NCI-H1436 (cell line): ENCODE measurements around the gene ATG9A.
"Not testable (repeated sequence)": the region's sequence is repeated elsewhere in the genome, so short reads cannot be mapped to it uniquely, and the experiment has no call there.

Source experiments
- DNase-seq: peaks from one replicate; lab custom pipeline; 2025; lab: John Stamatoyannopoulos, UW

ATG9A gene, protein sequence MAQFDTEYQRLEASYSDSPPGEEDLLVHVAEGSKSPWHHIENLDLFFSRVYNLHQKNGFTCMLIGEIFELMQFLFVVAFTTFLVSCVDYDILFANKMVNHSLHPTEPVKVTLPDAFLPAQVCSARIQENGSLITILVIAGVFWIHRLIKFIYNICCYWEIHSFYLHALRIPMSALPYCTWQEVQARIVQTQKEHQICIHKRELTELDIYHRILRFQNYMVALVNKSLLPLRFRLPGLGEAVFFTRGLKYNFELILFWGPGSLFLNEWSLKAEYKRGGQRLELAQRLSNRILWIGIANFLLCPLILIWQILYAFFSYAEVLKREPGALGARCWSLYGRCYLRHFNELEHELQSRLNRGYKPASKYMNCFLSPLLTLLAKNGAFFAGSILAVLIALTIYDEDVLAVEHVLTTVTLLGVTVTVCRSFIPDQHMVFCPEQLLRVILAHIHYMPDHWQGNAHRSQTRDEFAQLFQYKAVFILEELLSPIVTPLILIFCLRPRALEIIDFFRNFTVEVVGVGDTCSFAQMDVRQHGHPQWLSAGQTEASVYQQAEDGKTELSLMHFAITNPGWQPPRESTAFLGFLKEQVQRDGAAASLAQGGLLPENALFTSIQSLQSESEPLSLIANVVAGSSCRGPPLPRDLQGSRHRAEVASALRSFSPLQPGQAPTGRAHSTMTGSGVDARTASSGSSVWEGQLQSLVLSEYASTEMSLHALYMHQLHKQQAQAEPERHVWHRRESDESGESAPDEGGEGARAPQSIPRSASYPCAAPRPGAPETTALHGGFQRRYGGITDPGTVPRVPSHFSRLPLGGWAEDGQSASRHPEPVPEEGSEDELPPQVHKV

GRCh38 chr2:219229305-219230058 is at the start of gene ATG9A, which contains the start of gene ANKZF1:
TSS of gene ATG9A (minus strand) at chr2:219229636. CDS start at chr2:219228024, 1,612 bp downstream.
TSS of gene ANKZF1 (plus strand) at chr2:219229806. CDS start at chr2:219230258, 452 bp downstream.
- DNase-seq, result peak; percentile 97

- no peak for DNase-seq
Observed at GRCh38 chr2:219278655-219279150, 49.3 kb upstream of the ATG9A start.

- peak; percentile 60 for DNase-seq
Observed at GRCh38 chr2:219277703-219278654, 48.5 kb upstream of the ATG9A start.

DNA sequence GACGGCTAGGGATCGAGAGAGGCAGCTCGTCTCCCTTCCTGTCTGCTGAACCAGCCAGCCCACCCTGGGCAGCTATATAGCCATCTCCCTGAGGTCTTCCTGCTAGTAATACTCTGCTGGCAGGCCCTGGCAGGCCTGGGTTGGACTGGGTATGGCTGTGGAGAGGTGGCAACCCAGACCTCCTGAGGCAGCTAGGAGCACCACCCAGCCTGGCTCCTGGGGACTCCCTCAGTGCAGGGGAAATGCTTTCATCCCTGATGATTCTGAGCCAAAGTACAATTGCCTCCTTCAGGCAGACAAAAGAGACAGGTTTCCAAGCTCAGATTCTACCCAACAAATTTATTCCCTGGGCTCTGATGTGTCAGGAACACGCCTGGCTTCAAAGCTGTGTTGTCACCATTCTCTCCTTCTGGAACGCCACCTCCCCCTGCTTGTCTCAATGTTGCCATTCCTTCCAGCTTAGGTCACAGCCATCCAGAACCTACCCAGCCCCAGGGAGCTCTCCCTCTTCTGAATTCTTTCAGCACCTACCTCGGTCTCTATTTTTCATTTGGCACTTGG is 45.0 kb upstream of the ATG9A start:
- DNase-seq, result no peak

DNA sequence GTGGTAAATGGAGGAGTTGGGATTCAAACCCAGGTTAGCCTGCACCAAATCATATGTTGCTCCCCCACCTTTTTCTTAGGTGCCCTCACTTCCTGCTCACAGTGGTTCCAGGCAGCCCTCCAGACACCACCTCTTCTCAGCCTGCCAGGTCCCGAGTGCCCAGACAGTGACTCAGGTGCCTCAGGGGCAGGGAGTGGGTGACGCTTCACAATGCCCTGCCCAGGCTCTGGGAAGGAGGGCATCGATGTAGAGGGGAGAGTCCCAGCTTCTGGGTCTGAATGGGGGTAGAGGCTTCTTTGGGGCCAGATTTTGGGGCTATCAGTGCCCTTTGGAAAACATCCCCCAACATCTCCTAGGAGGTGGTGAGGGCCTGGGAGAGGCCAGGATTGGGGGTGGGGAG is 44.5 kb upstream of the ATG9A start:
- DNase-seq, result no peak

DNA sequence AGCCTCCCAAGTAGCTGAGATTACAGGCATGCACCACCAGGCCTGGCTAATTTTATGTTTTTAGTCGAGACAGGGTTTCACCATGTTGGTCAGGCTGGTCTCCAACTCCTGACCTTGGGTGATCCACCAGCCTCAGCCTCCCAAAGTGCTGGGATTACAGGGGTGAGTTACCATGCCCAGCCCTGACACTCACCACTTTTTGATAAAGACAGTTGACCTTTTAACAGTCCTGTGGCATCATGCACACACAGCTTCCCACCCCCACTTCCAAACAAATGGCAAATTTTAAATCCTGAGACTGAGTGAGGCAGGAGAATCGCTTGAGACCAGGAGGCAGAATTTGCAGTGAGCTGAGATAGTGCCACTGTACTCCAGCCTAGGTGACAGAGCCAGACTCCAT is 43.6 kb upstream of the ATG9A start:
- DNase-seq, result no peak

DNA sequence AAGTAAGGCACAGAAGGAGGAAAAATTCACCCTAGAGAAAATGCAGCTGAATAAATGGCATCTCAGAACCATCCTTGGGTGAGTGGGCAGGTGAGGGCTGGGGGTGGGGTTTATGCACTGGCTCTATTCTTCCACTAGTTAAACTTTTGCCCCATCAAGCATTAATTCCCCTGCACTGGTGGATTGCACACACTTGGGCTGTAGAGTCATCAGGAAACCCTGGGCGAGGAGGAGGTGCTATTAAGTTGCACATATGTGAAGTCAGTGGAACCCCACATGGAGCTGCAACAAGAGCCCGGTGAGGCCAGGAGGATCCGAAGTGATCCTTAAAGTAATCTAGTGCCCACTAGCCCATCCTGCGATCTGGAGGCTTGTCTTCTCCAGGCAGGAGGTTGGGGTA is 42.9 kb upstream of the ATG9A start:
- DNase-seq, result no peak

DNA sequence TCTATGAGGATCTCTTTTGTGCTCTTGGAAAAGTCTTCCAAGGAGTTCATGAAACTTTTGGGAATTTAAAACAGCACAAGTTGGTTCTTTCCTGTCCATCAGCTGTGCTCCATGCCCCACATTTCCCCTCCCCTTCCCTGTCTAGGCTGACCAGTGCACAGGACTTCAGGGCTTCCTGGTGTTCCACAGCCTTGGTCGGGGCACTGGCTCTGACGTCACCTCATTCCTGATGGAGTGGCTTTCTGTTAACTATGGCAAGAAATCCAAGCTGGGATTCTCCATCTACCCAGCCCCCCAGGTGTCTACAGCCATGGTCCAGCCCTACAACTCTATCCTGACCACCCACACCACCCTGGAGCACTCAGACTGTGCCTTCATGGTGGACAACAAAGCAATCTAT is 41.6 kb upstream of the ATG9A start:
- no peak for DNase-seq

- no peak for DNase-seq
Observed at GRCh38 chr2:219270055-219270372, 40.6 kb upstream of the ATG9A start.

- no peak for DNase-seq
Observed at GRCh38 chr2:219269362-219270054, 40.1 kb upstream of the ATG9A start.

DNA sequence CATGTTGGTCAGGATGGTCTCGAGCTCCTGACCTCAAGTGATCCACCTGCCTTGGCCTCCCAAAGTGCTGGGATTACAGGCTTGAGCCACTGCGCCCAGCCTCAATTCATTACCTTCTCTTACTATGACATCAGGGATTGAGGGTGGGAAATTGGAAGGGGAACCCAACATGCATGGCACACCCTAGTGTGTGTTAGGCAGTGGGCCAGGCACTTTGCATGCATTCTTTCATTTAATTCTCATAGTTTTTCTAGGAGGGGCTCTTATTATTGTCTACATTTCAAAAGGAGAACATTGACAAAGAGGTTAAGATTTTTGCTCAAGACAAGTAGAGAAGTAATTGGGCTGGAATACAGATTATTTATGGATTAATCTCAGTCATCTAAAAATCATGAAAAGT is 38.9 kb upstream of the ATG9A start:
- DNase-seq, result no peak

DNA sequence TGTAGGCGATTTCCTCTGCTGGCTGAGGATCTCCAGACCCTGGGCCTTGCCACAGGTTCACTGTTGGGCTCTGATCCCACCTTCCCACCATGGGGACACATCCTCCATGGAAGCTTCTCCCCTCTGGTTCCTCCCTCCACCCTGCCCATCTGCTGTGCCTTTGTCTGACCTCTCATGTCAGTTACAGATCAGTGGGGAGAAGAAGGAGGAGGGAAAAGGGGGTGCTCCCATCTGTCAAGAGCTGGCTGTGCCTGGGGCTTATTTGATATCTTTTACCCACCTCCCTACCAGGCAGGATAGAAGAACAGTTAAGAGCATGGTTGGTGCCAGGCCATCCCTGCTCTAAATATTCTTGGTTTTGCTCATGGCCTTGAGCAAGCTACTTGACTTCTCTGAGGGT is 37.5 kb upstream of the ATG9A start:
- DNase-seq, result no peak

DNA sequence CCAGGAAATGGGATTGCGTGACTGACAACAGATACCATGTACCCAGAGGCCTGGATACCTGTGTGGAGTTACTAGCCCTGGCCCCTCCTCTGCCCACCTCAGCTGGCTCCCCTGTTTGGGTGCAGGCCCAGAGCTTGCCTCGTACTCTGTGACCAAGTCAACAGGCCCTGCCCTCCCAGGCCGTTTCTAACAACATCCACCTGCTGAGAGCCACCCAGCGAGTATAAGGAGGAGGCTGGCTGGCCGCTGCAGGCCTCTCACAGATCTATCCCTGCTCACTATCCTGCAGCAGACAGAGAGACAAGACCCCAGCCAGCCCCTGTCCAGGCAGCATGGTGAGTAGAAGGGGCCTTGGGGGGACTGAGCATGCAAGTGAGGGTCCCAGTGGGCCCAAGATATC is 36.8 kb upstream of the ATG9A start:
- DNase-seq, result no peak

DNA sequence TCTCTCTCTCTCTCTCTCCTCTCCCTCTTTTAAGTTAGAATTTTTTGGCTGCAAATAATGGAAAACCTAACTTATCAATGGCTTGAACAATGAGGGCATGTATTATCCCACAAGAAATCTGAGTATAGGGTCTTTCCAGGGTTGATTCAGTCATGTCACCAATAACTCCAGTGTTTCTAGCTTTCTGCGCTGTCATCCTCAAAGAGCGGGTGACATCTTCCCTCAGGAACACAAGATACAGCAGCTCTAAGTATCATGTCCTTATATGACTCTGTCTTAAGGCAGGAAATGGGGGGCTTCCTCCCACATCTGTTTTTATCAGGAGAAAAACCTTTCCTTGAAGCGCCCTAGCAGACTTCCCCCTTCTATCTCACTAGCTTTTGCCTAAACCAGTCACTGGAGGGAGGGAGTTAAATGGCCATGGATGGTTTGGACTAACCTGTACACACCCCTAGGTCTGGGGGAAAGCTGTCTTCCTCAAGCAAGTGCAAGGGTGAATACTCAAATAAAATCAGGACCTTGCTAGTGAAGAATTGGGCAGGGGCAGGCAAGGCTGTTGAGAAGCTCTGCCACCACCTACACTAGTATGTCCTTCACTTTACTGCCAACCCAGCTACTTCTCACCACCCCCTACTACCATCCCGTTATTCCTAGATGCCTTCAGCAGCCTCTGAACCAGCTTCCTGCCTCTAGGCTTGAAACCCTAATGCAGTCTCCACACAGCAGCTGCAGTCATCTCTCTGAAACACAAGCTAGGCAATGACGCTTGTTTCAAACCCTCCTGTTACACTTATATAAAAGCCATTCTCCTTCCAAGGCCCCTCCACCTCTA is 31.8 kb upstream of the ATG9A start:
- no peak for DNase-seq

GRCh38 chr2:219258942-219259341 is 29.5 kb upstream of the ATG9A start:
- DNase-seq, result not testable (repeated sequence)

DNA sequence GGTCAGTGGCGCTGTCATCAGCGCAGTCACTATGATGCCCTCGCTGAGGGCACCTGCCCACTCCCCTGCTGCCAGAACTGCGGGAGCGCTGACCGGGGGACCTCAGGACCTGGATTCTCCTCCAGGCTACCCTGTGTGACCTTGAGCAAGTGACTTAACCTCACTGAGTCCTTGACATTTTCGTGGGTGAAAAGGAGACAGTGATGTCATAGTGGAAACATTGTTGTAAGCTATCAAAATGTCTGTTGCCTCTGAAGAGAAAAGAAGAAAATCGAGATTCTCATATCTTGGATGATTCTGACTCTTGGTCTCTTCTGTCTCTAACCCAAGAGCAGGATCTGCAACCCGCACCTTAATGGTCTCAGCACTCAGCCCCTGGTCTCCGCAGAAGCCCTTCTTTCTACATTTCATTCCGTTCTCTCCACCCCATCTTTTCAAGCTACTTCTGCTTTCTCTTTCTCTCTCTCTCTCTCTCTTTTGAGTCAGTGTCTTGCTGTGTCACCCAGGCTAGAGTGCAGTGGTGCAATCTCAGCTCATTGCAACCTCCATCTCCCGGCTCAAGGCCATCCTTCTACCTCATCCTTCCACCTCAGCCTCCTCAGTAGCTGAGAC is 25.3 kb upstream of the ATG9A start:
- no peak for DNase-seq

DNA sequence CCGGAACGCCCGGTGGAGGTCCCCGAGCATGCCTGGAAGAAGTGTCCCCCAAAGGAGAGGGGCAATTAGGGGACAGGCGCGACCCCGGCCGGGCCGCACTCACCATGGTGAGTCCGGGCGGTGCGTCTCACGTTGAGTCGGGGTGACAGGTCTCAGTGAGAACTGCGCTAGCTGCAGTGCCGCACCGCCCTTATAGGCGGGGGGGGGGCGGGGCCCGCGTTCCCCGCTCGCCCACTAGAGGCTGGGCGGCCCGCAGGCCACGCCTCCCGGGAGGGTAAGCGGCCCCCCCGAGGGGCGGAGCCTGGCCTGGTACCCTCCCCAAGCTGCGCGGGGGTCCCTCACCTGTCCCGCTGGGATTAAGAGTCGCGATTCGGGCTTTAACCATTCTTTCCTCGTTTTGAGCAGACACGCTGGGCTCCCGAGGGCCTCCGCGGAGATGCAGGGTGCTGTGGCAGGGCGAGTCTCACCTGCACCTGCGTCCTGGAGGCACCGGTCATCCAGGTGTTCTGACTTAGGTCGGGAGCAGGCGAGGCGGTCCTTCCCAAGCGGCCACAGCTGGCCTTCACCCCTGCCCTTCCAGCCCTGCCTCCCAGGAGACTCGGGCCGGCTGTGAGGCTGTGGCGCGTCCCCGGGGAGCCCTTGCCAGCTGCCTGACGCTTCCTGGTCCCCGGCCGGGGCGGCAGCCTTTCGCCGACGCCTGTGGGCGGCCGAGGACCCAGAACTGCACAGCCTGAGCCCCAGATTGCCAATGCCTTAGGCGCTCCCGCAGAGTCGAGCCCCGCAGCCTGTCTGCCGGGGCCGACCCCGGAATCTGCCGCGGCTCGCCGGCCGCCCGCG is 24.5 kb upstream of the ATG9A start, which contains the start of gene TUBA4A:
TSS of gene TUBA4A (minus strand) at position 166 of the 837 bp plus-strand sequence. CDS start at position 106, 60 bp downstream.
- peak; percentile 73 for DNase-seq
